ENCODE measurements around the gene CD207. TPM values are rescaled to one million over a fixed set of nuclear protein-coding genes. Genes with fewer than 3 reads are reported as not detected.

CD207 gene
- total and polyA plus RNA-seq, 2 of the 8 experiments (the other 6 are each of a cell fraction or from before 2014, with no cell fraction given): not detected

- Histone ChIP-seq H3K27ac (ENCODE audit: low read depth, low read length) (no peak within 1 kb of the TSS), H3K4ac (replicated peaks; ENCODE audit: insufficient read length, low read depth, low read length) (no peak within 1 kb of the TSS), H3K23ac (ENCODE audit: insufficient read length) (no peak within 1 kb of the TSS), H3K4me3 (ENCODE audit: extremely low read depth in 1 of 4, insufficient read depth in 2 of 4, low read depth in 3 of 4, low read length in 4 of 4) (no peak within 1 kb of the TSS), H4K91ac (replicated peaks; ENCODE audit: insufficient read length, low read length) (no peak within 1 kb of the TSS), H3K27me3 (replicated peaks in 1 of 4; ENCODE audit: control insufficient read depth in 3 of 4, extremely low read depth in 1 of 4, insufficient read depth in 3 of 4, low read length in 3 of 4) (no peaks in the 10 kb centered on the region; a peak in 2 of 7 replicates), H3K14ac (ENCODE audit: insufficient read length) (no peak within 1 kb of the TSS), H4K5ac (ENCODE audit: insufficient read length, low read depth, low read length) (no peak within 1 kb of the TSS), H3K4me2 (ENCODE audit: insufficient read depth in 1 of 2, low read depth in 2 of 2, low read length in 2 of 2) (no peak within 1 kb of the TSS), H3K18ac (ENCODE audit: extremely low read depth, low read length) (no peak within 1 kb of the TSS), H3K9ac (replicated peaks in 1 of 4; ENCODE audit: extremely low read depth in 1 of 4, low read depth in 3 of 4, low read length in 3 of 4) (no peak within 1 kb of the TSS), H2BK20ac (ENCODE audit: low read length) (no peak within 1 kb of the TSS), H3K79me1 (ENCODE audit: low read depth, low read length) (no peaks in the 10 kb centered on the region), H3K56ac (replicated peaks; ENCODE audit: insufficient read length, low read depth, low read length) (no peak within 1 kb of the TSS), H4K20me1 (replicated peaks in 1 of 2; ENCODE audit: control insufficient read depth in 1 of 2, insufficient read depth in 2 of 2, low read length in 2 of 2) (no peaks in the 10 kb centered on the region), H2BK120ac (replicated peaks; ENCODE audit: low read depth, low read length) (no peak within 1 kb of the TSS), H4K8ac (ENCODE audit: extremely low read depth, insufficient read depth, low read length) (peak within 1 kb of the TSS; percentile 7; the same call in 1 of the 2 replicates), H2BK12ac (ENCODE audit: low read depth, low read length) (no peak within 1 kb of the TSS), H3K79me2 (ENCODE audit: control insufficient read depth in 1 of 2, insufficient read depth in 2 of 2, low read length in 2 of 2) (no peaks in the 10 kb centered on the region), H2BK15ac (ENCODE audit: low read length) (no peak within 1 kb of the TSS), H2AFZ (ENCODE audit: low read length) (no peak within 1 kb of the TSS; the same call in none of the 2 replicates), H2BK5ac (ENCODE audit: low read depth, low read length) (no peak within 1 kb of the TSS), H3K36me3 (ENCODE audit: control insufficient read depth in 2 of 4, insufficient read depth in 4 of 4, low read length in 3 of 4) (no peaks in the 10 kb centered on the region), H3K9me3 (ENCODE audit: insufficient read depth in 2 of 2, low read depth in 1 of 2, low read length in 1 of 2) (no peaks in the 10 kb centered on the region), H2AK5ac (ENCODE audit: low read depth, low read length) (no peak within 1 kb of the TSS), H3K23me2 (ENCODE audit: low read depth, low read length) (no peaks in the 10 kb centered on the region), H3K4me1 (replicated peaks in 1 of 4; ENCODE audit: control insufficient read depth in 3 of 4, insufficient read depth in 4 of 4, low read length in 3 of 4) (no peaks in the 10 kb centered on the region; a peak in 1 of 7 replicates)
- DNase-seq (ENCODE audit: low read depth in 1 of 2, low spot score in 2 of 2) (no peak), FAIRE-seq (no peak)
- ChIA-PET CTCF (ENCODE audit: partially characterized antibody) (interaction anchor here (0.9 to 2.1 kb wide), 5 partner anchors 9 to 41 kb away, joined by 3 to 7 read pairs (median 3); no protein-coding TSS in a partner anchor), POLR2A (ENCODE audit: partially characterized antibody) (no interaction called here)
- 93% methylated on average over 7 of the region's 7 CpGs; no CpG with 5 or more reads in 1 of the 2 experiments for WGBS, 2 experiments (ENCODE audit: extremely low coverage in 1 of 2, insufficient coverage in 1 of 2, insufficient read length in 1 of 2, insufficient replicate concordance in 2 of 2, low coverage in 1 of 2, low lambda C conversion rate in 2 of 2, missing lambda C conversion rate in 1 of 2)
- TF ChIP-seq PHF8 (conservative IDR thresholded peaks at IDR 0.05; ENCODE audit: low read depth, low read length): no peak
- TF ChIP-seq SP2 (IDR thresholded peaks at IDR 0.05; ENCODE audit: low read length): no peak
- no peak for TF ChIP-seq POLR2AphosphoS5 (IDR thresholded peaks at IDR 0.05; ENCODE audit: low read depth, low read length)
- TF ChIP-seq MAFK (IDR thresholded peaks at IDR 0.05; ENCODE audit: low read depth, low read length): no peak
- TF ChIP-seq, protein P1, sequence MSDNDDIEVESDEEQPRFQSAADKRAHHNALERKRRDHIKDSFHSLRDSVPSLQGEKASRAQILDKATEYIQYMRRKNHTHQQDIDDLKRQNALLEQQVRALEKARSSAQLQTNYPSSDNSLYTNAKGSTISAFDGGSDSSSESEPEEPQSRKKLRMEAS (IDR thresholded peaks at IDR 0.05): no peak
- TF ChIP-seq SRF (IDR thresholded peaks at IDR 0.05; ENCODE audit: low read depth, low read length): no peak
- TF ChIP-seq JUN (IDR thresholded peaks at IDR 0.05; ENCODE audit: low read depth, low read length): no peak
- TF ChIP-seq KDM5A (IDR thresholded peaks at IDR 0.05; ENCODE audit: low read length): no peak
- TF ChIP-seq TAF1 (IDR thresholded peaks at IDR 0.05; ENCODE audit: low read depth, low read length): no peak
- TF ChIP-seq POU5F1 (IDR thresholded peaks at IDR 0.05; ENCODE audit: low read depth, low read length): no peak
- TF ChIP-seq SAP30 (IDR thresholded peaks at IDR 0.05; ENCODE audit: insufficient read depth, insufficient replicate concordance, low read length): no peak
- no peak for TF ChIP-seq ASH2L (IDR thresholded peaks at IDR 0.05; ENCODE audit: low read length)
- TF ChIP-seq CBX8 (IDR thresholded peaks at IDR 0.05; ENCODE audit: borderline replicate concordance, low read depth, low read length): no peak
These were observed 15.1 kb downstream of the CD207 start, which contains the start of gene CLEC4F for GRCh38 chr2:70820499-70820898. CLEC4F (minus strand) TSS chr2:70820599; CDS start chr2:70820523, 76 bp downstream.

Measured in H1 (cell line).